HG03442 (cell line): Measurements from ENCODE around the gene BICD2.

Source experiments
- ATAC-seq: cut with Tn5 transposase; IDR thresholded peaks from one replicate; pipeline ENCODE4 v1.9.1; 2021; ENCODE audit warnings: mild to moderate bottlenecking, moderate library complexity; ENCODE audit not compliant: unreplicated experiment

Gene BICD2

DNA sequence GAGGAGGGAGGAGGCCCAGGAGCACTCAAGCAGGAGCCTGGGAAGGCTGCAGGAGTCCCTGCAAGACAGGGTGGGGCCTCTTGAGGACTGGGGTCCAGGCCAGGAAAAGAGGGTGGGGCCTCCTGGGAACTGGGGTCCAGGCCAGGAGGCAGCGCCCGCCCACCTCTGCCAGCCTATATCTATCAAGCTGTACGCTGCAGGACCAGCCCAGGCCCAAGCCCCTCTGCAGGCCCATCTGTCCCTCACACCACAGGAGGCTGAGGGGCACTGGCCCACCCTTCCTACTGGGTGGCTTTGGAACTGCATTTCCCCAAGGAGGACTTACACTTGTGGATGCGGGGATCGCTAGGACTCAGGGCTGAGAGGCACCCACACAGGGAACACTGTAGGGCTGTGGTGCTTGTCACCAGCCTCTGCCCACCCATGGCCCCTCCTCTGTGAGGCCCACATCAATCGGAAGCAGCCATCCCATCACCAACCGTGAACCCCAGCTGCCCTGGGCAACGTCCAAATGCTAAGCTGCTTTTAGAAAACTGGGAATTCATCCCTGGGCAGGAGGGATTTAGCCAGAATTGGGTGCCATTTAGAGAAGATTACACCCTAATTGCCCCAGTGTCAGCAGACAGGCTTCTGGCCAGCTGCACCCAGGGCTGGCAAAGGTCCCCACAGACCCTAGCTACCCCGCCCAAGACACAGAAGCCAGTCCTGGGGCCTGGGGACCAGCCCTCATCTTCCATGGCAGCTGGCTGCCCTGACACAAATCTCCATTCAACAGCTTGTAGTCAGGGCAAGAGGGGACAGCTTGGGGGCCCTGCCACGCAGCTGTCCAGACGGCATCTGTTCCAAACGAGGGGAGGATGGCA is 15.3 kb downstream of the BICD2 start:
- no peak for ATAC-seq

DNA sequence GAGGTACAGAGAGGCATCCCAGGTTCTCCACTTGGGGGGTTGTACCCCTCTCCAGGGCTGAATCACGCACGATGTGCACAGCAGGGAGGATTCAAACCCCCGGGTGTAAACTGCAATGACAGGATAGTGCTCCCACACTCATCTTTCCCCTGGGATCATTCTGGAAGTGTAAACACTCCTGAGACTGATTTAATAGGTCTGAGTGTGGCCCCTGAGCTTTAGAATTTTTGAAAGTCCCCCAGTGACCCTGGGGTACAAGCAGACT is 16.5 kb downstream of the BICD2 start:
- no peak for ATAC-seq

DNA sequence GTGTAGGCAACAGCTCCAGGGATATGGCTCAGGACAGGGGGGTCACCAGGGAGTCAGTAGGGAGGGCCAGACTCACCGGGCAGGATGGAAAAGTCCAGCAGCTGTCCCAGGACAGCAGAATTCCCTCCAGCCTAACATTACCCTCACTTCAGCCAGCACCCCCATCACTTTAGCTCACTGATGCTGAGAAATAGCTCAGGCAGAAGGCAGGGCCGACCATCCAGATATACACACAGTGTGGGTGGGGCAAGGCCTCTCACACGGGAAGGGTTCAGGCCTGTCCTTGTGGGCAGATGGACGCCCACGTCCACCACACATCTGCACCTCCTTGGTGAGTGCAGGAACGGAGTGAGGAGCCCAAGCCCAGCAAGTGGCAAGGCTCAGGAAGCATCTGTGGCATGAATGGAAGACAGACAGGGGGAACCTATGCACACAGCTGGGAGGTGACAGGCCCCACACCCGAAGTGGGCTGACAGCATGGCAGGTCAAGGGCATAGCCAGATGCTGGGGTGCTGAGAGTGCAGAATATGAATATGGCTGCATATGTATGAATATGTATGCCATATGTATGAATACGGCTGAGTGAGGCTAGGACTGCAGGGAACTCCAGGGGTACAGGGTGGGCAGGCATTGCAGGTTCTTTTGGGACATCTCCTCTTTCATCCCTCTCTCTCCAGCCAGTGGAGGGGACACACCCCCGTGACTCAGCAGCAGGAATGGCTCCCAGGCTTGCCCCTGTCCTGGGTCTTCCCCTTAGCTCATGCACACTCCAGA is 17.0 kb downstream of the BICD2 start:
- no peak for ATAC-seq

DNA sequence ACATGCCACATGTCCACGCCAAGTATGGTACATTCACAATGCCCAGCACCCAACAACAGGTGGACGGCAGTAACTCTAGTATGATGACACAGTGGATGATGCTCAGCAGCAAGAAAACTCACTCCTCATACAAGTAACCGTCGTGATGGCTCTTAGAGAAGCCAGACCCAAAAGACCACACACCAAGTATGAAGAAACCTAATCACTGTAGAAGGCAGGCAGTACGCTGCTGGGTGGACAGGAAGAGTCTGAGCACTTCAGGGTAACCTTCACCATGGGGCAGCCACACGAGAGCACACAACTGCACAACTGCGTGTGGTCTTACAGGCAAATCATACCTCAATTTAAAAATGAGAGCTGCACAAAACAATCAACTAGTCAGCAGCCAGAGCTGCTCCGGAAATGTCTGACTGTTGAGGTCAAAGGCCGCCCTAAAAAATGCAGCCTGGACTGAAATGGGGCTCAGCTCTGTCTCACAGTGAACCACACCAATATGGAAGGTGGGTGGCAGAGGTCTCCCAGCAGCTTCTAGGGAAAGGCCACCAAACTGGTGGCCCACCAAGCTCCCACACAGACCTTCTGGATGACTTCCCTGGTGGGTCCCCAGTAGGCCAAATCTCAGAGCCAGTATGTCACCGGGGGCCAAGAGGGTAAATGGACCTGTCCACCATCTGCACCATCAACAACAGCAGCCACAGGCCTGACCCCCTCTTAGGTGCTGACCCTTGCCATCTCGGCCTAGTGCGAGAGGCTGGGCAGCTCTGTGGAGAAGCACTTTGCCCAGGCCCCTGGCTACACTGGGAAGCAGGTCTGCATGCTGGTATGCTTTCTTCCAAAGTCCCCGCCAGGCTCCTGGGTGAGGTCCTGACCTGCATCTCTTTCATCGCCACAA is 17.8 kb downstream of the BICD2 start:
- no peak for ATAC-seq

DNA sequence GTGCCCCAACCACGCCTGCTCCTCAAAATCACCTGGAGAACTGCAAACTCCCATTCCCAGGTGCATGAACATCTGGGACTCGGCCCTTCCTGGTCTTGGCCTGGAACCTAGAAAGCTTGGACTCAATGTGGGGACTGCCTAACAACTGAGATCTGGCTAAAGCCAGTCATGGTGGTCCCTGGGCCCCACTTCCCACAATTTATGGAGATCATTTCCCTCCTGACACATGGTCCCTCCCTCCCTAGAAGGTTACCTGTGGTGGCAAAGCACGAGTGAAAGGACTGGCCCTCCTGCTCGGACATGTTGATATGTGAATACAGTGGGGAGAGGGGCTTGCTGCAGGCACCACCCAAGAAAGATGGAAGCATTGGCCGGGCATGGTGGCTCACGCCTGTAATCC is 18.8 kb downstream of the BICD2 start:
- ATAC-seq: no peak

DNA sequence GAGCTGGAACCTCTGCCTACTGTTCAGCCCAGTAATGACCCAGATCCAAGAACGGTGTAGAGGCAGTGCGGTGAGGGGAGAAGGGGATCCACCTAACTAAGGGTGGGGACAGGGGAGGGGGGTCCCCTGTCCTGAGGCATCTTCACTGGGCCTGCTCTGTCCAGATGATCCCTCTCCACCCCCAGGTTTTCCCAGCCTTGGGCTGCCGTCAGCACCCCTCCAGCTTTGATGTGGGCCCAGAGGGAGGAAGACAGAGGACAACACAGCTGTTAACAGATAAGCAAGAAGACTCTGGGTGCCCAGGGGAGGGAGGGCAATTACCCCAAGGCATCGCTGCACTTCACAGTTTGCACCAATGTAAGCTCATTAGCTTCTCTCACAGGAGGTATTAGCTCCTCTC is 19.3 kb downstream of the BICD2 start:
- ATAC-seq: no peak

DNA sequence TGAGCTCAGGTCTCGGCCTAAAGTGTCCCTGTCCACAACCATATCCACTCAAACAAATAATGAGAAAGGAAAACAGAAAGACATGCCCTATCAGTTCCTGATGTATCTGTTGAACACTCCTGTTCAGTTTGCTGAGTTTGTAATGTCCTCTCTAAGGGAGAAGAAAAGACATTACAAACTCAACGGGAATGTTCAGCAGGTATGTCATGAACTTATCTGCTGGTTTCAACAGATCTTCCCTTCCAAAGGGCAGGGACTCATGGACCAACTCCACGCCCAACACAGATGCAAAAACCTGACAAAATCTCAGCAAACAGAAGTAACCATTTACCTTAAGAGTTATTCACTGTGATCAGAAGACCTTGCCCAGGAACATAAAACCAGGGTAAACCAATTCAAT is 23.7 kb downstream of the BICD2 start:
- ATAC-seq: no peak

DNA sequence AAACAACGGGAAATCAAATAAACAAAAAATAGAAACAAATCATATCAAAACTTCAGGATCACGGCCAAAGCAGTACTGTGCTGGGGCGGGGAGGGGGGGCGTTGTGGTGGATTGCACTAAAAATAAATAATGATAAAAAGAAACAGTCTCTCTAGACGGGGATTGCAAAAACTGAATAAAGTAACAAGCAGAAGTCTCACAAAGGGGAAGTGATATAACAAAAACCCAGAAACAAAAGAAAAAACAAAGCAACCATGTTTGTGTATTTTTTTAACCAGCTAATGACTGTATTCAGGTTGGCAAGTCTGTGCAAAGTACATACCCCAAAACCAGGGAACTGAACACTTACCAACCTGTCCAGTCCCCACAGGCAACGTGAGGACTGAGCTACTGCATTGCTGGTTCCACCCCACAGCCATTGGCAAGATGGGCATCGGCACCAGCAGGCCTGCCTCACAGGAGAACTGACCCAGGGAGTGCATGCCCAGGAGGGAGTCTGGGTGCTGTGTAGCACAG is 24.1 kb downstream of the BICD2 start:
- no peak for ATAC-seq

DNA sequence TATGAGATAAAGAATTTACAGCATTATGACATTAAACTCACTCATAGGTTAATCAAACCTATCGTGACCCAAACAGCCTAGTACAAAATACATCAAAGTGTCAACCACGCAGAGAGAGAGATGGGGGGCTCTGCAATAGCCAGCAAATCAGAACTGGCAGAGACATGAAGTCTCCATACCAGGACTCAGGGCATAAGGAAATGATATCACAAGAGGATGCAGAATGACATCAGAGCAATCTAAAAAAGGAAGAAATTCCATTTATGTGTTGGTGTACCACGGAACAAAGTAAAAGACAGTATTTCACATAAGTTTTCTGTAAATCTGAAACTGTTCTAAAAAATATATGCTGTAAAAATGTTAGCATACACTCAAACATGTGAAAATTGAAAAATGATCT is 24.6 kb downstream of the BICD2 start:
- no peak for ATAC-seq

DNA sequence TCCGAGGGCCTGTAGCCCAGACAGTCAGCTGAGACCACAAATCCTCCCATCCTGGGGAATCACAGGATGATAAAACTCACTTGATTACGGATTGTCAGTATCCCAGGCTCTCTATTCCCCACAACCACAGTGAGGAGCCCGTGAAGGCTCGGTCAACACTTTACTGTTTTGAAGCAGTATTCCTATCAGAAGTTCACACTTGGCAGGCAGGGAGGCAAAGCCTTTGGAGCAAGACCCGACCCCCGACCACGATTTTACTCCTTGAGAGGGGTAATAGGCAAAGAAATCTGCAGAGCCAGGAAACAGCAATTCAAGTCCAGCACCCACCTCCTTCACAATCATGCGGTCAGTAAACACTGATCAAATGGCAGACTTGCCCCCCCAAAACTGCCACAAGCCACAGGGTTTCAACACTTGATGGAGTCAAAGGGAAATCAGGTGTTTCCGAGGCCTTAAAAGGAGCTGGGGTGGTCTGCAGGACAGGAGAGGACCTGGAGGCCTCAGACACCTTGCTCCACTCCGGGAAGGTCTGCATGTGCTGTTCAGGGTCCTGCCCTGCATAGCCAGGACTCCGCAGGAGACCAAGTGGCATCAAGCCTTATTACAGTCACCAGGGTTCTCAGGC is 25.2 kb downstream of the BICD2 start:
- no peak for ATAC-seq

DNA sequence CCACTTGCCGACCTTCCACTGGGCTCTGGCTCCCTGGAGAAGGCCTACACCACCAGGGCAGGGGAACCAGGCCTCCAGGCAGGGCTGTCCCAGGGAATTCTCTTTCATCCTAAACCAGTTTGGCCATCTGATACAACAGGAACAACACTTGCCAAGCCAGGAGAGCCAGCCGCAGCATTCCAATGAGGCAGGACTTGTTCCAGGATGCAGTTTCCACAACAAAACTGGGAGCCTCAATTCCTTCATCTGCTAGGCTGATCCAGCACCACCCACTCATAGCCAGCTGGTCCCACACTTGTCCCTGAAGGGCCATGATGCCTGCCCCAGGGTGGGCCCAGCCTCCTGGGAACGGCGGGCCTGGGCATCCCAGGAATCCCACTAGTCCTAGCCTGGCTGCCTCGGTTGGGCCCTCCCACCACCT is 26.0 kb downstream of the BICD2 start:
- no peak for ATAC-seq

DNA sequence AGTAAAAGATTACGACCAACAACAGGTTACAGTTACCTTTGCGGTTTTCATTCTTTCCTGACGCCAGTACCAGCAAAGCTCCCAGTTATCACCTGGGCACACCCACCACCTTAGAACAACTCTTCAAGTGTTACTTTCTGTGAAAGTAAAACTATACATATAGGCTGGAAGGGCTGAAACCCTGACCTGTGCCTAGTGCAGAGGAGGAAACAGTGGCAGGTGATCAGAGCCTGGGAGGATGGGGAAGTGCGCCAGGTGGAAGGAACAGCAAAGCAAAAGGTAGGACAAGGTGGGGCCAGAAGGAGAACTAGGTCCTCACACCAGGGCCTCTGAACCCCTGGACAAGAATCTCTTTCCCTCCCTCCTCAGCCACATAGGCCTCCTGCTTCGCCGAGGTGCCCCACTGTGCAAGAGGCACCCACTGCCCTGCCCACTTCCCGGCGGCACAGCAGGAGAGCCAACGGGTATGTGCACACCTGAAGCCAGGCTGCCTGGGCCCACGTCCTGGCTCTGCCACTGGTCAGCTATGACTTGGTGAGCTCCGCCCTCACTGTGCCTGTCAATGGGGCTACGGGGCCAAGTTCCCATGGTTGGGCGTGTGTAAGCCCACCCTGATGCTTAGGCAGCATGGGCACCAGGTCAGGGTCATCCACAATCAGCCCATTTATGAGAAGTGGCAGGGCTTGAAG is 26.9 kb downstream of the BICD2 start:
- ATAC-seq: no peak

DNA sequence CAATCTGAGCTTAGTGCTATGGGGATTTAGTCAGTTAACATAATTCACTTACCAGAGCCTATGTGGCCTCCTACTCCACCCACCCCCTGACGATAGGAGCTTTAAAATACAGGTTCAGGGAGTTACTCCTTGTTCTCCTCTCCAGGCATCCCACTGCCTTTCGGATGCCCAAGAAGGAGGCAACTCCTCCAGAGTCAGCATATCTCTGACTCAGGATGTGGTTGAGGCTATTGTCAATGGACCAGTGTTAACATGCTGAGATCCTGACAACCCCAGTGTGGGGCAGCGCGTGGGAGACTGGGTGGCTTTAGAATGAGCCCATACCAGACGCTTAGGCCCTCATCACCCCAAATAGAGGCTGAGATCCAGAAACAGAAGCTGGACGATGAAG is 27.4 kb downstream of the BICD2 start:
- ATAC-seq: no peak

DNA sequence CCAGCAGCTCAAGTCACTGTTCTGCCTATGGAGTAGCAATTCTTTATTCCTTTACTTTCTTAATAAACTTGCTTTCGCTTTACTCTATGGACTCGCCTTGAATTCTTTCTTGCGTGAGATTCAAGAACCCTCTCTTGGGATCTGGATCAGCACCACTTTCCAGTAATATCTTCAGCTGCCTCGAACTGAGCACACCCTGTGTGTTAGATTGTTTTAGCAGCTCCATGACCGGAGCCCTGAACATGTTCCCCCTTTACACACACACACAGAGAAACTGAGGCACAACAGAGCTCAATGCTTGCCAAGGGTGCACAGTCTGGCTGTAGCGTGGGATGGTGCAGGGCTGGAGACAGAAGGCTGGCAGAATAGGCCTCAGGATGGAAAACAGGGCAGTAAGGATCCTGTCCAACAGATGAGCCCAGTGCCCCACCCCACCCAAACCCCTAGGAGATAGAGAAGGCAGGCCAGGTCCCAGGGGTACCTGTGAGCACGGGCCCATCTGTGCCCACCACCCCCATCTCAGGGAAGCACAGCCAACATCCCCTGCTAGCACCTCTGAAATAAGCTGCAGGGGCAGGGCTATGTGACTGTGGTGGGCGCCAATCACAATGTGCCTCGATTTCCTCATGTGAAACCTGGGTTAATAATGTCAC is 27.9 kb downstream of the BICD2 start:
- no peak for ATAC-seq

DNA sequence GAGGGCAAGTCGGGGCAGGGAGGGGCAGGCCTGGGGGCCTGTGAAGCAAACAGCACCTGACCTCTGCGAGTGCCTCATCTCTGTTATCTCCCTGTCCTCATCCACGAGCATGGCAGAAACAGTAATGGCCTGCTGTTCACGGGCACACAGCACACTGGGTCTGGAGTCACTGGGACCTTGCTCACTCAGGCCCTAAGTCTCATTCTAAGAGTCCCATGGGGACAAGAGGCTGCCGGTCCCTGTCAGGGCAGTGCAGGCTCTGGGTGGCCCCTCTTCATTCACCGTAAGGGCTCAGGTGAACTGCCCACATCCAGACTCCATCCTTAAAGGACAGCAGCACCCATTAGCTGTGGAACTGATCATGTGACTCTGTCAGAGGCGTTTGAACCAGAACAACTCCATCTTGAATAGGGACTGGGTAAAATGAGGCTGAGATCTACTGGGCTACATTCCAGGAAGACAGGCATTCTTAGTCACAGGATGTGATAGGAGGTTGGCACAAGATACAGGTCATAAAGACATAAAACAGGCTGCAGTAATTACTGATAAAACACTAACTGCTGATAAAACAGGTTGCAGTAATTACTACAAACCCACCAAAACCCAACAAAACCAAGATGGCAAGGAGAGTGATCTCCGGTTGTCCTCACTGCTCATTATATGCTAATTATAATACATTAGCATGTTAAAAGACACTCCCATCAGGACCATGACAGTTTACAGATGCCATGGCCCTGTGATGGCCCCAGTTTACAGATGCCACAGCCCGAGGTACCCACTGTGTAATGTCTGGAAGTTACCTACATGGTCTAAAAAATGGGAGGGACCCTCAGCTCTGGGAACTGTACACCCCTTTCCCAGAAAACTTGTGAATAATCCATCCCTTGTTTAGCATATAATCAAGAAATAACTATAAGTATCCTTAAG is 28.7 kb downstream of the BICD2 start:
- ATAC-seq: no peak

DNA sequence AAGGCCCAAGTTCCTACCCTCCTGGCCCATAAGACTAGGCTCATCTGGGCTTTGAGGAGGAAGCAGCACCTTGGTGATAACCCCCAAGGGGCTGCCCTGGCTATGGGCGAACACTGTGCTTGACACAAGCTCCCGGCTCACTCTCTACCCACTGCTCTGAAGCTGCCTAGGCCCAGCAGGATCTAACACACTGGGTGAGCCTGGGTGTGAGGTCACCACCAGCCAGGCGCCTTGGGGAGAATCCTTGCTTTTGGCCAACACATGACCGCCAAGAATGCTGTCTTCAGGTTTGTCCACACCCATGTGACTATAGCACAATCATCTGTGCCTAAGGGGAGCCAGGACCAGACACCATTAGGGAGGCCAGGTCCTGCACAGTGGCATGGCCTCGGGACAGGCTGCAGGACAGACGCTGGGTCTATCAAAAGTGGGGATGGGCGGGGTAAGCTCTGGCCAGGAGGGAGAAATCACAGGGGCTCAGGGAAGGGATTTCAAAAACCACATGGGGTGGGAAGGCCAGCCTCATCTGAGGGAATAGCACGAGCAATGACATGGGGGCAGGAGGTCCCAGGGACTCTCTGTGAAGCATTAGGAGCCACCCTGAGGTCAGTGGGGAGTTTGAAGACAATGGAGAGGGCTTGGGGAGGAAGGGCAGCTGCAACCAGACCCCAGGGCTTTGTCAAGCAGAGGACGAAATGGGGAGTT is 29.6 kb downstream of the BICD2 start:
- no peak for ATAC-seq

DNA sequence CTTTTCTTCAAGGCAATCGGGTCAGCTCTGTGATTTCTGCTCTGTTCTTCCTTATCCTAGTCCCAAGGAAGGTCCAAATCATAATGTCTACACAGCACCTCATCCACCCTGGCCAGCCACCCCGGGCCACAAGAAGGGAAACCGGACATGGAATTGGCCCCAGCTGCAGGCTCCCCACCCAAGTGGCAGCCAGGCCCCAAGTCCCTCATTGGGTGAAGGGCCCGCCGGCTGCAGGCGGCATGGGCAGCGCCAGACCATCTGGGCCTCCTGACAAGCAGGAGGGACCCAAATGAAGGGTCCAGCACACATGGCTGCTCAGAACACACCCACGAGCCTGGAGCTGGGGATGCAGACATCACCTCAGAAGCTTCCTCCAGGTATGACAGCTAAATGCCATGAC is 33.7 kb downstream of the BICD2 start:
- ATAC-seq: no peak

DNA sequence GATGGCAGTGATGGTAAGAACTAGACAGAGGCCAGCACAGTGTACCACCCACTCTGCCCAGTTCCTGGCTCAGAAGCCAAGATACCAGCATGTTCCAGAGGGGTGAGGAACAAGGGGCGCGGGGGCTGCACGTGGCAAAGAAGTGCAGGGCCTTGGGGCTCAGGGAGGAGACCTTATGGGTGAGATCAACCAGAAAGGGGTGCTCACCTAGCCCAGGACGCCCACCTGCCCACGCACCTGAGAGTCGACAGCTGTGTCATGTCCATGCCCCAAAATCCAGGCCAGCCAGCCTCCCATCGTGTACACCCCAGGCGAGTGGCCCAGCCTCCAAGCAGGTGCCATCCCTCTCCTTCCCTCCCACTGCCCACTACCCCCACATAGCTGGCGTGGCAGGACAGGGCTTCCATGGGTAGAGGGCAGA is 34.9 kb downstream of the BICD2 start:
- ATAC-seq: no peak
